Endometrial microvascular endothelial cells (primary cell): ENCODE measurements around the gene STX8. TPM values are rescaled to one million over a fixed set of nuclear protein-coding genes. Genes with fewer than 3 reads are reported as not detected.
"Not testable (repeated sequence)": the region's sequence is repeated elsewhere in the genome, so short reads cannot be mapped to it uniquely, and the experiment has no call there.

ENCODE experiments used
- in situ Hi-C: cut with HindIII; loops from 2 replicates; pipeline ENCODE4 v1.10.0; 2017; ENCODE audit warnings: low sequenced_read_pairs, low pct_unique_long_range_greater_than_20kb; ENCODE audit errors: inconsistent ontology term
- total RNA-seq: library from RNA; depleted of rRNA; stranded (reverse); fragments of >200 nt; gene quantifications from one replicate; pipeline ENCODE4 v1.2.3, GENCODE V29; 2015; ENCODE audit errors: inconsistent ontology term

The STX8 gene
- total RNA-seq, 1 donor from 2014 or later = 53.2 TPM

DNA sequence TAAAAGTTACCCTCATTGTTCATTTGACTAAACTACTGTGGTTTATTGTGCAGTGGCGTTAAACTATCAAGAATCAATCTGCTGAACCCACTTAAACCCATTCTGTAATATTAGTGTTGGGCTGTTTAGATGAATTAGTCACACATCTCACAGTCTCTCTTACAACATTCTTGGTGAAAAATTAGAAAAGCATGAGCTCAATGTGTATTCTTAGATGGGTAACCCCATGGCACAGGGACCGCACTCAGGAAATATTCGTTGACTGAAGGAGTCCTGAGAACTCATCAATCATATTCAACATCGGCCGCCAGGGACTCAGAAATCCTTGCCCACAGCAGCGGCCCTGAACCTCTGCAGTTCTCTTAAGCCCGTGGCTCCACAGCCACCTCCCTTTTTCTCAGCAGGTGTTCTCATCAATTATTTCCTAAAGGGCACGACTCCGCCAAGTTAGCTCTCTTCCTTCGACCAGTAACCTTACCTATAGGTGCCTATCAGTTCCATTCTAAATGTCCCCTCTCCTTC is 155.6 kb downstream of the STX8 start:
- in situ Hi-C loops = no loop called here

DNA sequence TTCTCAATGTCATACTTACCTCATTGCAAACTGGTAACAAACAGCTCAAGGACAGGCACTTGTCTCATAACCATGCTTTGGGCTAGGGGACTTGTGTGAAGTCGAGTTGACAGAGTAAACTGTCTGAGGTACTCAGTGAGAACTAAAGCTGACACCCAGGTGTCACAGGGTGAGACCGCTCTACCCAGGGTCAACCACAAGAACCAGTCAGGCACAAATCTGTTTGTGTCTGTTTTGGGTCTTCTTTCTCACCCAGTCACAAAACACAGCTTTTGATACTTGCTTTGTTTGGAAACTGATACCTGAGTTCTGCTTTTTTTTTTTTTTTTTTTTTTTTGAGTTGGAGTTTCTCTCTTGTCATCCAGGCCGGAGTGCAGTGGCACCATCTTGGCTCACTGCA is 161.1 kb downstream of the STX8 start:
- in situ Hi-C loops = no loop called here

DNA sequence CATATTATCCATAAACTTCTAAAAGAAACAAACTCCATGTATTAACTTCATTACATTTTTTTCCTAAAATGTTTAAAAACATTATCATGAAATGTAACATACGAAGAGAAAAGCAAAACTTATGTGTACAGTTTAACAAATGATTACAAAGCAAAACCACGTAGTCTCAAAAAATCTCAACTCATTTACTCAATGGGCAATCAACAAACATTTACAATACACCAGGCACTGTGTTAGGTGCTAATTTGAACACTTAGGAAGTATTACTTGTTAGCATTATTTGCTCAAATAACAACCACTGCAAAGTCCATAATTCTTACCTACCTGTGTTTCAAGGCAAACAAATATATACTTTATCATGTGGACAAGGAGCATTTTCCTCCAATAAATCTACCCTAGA is 164.9 kb downstream of the STX8 start:
- in situ Hi-C loops = no loop called here

DNA sequence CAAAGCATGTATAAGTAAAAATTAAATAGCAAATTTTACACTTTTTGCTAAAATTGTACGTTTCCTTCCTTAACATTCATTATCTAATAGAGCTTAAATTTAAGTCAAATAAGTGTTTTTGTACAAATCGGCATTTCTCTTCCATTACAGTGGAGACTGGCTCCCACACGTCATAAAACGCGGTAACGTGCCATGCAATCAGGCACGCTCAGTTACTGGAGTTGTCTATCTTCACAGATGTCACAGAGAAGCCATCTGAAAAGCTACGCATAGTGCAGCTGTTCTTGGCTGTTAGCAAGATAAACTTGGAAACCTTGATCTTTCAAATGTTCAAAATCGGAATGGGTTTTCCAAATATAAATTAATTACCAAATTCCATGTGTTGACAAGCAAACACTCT is 165.3 kb downstream of the STX8 start:
- in situ Hi-C loops = no loop called here

DNA sequence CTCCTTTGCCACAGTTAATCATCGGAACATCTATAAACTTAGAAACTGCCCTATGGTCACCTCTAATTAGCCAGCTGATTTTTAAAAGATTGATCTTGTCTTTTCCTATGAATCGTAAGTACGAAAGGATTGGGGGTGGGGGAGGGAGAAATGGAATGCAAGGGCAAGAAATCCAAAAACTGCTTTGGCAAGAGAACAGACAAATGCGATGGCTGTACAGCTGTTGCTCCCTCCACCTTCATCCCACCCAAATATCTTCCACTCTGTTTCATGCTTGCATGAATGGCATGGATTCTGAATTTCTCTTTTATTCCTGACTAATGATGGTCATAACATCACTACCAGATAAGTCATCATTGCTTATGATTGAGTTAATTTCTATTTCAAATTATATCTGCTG is 165.7 kb downstream of the STX8 start:
- in situ Hi-C loops = no loop called here

DNA sequence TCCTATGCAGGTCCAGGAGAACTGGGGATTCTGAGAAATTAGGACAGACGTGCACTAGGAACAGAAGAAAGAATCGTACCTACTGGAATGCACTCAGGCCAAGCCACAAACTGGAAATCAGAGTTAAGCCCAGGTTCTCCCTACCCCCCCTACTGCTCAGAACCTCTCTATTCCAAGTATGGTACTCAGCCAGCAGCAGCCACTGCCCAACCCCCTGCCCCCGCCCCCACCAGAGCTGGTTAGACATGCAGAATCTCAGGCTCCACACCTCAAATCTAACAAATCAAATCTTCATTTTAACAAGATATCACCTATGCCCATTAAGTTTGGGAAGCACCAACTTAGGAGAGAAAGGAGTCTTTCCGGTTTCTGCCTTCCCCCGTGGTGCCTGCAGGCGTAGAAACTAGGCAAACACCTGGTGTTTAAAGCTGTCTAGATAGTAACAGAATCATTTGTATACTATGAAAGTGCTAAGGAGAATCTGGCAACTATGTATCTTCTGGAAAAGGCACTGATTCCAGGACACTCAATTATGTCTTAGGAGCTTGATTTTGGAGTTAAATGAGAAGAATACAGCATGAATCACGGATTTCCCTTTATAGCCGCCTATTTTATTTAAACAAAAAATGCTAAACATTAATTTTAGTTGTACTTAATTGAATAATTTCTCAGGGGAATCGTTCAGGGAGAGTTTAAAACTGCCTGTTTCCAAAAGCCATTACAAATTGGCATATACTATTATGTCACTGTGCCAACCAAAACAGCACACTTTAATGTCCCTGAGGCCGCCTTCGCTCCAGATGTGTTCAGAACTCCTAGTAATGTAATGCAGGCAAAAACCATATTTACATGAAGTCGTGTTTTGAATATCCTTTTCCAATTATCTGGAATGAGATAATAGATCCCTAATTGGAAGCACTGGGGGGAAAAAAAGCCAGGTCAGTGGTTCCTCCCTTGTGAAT is 166.5 kb downstream of the STX8 start:
- in situ Hi-C loops = no loop called here

DNA sequence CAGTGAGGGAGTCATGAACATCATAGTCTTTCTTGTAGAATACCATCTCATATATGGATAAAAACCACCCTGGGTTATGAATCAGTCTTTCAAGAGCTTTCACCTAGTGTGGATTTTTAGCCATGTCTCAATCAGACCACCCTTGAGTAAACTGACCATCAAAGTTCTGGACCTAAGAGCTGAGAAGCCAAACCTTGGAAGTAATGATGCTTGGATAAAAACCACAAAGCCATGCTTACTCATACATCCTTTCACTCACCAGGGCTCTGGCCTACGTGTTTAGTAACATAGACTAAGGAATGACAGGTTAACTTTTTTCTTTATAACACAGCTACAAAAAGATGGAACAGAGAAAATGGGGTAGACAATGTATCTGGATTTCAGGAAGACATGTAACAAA is 167.2 kb downstream of the STX8 start:
- in situ Hi-C loops = no loop called here

DNA sequence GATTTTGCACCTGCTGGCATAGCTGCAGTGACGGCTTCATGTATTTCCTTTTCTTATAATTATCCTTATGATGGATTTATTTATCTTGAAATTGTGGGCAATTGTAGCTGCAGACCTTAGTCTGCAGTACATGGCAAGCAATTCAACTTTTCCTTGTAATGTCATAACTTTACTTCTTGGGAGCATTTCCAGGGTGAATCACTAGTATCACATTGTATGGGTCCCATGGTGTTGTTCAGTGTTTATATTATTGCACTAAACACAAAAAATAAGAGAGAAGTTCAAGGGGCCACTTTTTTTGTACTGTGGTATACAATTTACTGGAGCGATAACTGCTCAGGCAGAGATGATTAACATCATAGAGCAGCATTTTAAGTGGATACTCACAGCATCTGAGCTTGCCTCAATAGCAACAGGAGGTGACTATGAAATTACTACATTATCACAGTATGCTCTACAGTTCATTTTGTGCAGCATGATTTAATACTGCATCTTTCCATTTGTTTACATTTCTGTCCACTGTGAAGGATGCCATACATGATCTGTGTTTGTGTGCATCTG is 169.5 kb downstream of the STX8 start:
- in situ Hi-C loops = no loop called here

DNA sequence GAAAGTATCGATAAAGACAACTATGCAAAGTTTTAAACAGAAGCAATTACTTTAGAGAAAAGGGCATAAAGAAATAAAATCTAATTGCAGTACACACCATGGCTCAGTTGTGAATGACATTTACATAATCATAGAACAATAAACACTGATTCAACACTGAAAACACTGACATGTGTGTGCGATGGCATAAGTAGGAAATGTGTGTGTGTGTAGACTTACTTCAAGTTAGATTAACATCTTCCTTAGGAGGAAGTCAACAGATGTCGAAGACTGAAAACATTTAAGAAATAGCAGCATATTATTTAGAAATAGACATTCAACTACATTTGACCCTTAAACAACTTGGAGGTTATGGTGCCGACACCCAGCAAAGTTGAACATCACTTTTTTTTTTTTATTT is 172.4 kb downstream of the STX8 start:
- in situ Hi-C loops = no loop called here

DNA sequence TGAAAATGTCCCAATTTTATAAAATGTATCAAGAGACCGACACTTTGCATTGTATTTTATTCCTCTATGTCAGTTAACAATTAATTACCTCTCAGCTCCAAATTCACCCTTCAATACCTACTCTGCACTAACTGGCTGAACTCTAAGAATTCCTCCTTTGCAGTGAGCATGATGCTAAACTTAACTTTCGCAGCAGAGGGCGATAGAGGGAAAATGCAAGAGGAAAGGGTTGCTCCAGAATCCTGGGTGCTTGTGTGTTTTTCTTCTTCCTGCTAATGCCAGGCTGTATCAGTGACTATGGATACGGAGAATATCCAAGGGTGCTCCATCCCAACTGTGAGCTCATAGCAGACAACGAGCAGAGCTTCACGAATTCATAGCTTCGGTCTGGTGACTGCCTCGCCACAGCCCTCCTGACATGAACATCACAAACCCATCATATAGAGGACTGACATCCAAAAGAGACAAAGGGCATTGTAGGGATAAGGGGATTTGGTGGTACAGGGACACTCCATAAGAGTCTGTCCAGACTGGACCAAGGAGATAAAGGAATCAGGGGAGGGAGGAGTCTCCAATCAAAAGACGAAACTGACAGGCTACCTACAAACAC is 172.9 kb downstream of the STX8 start:
- in situ Hi-C loops = no loop called here

DNA sequence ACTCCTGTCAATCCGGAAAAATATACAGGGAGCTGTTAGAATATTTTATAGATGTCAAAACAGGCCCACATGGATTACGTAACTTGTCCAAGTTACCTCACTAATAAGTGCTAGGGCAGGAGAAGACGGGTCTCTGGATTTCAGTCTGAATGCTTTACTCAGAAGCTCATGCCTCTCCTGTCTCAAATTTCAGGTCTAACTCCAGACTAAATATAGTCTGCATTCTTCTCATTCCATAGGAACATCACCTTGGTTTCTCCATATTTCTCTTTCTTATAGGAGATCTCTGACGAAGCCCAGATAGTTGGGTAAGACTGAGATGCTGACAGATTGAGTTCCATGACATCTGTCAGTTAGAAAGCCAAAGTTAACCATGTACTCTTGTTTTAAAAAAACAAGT is 174.2 kb downstream of the STX8 start:
- in situ Hi-C loops = no loop called here

DNA sequence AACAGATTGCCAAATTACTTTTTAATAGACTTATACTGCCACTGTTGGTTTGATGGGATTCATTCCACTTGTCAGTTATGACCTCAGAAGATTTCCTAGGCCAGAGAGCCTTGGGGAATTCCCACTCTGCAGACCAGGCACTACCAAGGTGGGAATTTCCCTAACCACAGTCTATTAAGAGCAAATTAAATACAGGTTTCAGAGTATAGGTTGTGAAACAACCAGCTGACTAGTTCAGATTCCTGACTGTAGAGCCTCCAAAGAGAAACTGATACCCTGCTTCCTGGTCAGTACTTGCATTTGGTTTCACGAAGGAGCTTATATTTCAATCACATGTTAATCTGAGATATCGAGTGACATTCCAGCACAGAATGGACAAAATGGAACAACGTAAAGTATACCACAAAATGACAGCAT is 186.5 kb downstream of the STX8 start:
- in situ Hi-C loops = no loop called here

DNA sequence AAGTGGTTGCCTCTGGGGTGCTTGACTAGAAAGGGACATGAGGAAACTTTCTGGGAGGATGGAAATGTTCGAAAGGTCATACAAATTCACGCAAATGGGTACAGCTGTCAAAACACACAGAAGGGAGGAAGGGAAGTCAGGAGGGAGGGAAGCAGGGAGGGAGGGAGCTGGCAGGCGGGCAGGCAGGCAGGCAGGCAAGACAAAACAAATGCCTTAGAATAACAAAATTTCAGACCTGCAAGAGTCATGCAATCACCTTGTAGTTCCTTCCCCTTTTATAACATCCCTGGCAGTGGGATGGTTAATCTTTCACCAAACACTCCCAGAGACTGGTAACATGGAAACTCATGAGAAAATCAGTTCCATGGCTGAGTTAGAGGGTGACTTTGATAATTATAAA is 189.2 kb downstream of the STX8 start:
- in situ Hi-C loops = no loop called here

DNA sequence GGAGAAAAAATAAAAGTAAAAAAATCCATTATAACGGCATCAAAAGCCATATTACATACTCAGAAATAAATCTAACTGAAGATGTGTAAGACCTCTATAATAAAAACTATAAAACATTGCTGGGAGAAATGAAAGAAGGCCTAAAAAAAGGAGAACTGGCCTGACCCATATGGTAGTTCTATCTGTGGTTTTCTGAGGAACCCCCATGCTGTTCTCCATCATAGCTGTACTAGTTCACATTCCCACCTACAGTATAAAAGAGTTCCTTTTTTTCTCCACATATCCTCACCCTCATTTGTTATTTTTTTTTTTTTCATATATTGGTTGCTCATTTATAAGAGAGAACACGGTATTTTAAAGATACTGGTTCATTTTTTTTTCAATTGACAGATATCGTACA is 191.8 kb downstream of the STX8 start:
- in situ Hi-C loops = no loop called here

DNA sequence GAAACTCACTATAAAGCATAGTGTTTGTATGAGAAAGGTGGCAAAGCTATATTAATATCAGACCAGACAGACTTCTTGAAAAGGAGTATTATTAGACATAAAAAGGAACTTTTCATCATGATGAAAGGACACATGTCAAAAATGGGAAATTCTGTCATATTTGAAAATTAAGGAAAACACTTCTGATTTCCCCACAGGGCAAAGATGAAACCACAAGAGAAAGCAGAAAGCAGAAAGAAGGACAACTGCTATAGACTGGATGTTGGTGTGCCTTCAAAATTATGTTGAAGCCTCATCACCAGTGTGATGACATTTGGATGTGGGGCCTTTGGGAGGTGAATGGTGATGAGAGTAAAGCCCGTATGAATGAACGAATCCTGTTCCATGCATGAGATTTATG is 193.0 kb downstream of the STX8 start:
- in situ Hi-C loops = no loop called here

DNA sequence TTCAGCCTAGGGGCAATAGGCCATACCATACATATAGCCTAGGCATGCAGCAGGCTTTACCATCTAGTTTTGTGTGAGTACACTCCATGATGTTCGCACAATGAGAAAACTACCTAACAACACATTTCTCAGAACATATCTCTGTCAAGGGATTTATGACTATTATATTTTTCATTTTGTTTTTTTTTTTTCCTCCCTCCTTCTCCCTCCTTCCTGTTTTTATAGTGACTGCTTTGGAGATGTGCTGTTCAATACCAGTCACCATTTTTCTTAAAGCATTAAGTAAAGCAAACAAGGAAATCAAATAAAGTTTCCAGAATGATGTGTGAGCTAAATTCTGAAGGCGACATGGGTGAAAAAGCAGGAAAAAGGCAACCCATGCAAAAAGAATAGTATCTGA is 194.6 kb downstream of the STX8 start:
- in situ Hi-C loops = no loop called here

DNA sequence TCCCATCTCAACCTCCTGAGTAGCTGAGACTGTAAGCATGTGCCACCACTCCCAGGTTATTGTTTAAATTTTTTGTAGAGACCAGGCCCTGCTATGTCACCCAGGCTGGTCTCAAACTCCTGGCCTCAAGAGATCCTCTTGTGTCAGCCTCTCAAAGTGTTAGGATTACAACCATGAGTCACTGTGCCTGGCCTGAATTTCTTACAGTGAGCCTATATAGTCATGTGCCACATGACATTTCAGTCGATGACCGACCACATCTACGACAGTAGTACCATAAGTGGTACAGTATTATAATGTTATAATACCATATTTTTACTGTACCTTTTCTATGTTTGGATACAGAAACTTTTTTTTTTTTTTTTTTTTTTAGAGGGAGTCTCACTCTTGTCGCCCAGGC is 195.3 kb downstream of the STX8 start:
- in situ Hi-C loops = no loop called here

DNA sequence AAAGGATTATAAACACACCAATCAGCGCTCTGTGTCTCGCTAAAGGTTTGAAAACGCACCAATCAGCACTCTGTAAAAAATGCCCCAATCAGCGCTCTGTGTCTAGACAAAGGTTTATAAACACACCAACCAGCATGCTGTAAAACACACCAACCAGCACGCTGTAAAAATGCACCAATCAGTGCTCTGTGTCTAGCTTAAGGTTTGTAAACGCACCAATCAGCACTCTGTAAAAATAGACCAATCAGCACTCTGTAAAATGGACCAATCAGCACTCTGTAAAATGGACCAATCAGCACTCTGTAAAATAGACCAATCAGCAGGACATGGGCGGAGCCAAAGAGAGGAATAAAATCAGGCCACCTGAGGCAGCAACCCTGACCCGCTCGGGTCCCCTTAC is 199.4 kb downstream of the STX8 start:
- in situ Hi-C loops = not testable (repeated sequence)

DNA sequence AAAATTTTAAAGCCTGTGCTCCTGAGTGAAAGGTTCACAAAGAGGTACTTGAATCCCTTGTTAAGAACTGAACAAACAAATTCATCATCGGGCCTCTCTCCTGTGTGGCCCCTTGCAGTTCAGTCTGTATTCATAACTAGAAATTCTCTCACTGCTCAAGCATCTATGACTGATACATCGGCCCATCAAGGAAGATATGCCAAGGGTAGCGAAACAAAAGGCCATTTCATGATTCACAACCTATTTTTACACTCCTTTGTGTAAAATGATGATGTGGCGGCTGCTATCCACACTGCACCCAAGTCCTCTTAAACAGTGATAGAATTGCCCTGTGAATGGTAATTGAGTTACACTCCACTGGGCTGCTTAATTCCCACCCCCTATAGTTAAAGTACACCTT is 204.6 kb downstream of the STX8 start:
- in situ Hi-C loops = no loop called here

DNA sequence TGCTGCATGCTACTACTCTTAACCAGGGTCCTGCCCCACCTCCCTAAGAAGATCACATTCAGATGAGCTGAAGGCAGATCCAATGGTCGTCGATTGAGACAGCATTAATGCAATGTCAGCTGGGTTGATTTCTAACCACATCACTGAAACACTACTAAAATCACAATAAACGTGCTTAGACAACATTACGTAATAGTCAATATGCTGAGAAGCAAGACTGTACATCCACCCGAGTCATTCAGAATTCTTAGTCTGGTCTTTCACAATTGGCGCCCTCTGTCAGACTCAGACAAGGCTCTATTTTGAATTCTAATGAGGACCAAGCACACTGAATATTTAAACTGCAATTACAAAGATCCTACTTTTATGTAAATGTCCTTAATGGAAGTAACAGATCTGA is 205.2 kb downstream of the STX8 start:
- in situ Hi-C loops = no loop called here
